CD8-positive, alpha-beta memory T cell (primary cell): Measurements from ENCODE around the gene GADL1. TPM values are rescaled to one million over a fixed set of nuclear protein-coding genes. Genes with fewer than 3 reads are reported as not detected.

Experiments
- CTCF ChIA-PET: fragments of 350-600 bp; sonication (Branson Sonifier 250); formaldehyde crosslinking; loops from one replicate; lab custom pipeline; 2021; ENCODE audit warnings: antibody characterized with exemption; lab: Charles Lee
- POLR2A ChIA-PET: fragments of 350-600 bp; sonication (Branson Sonifier 250); formaldehyde crosslinking; loops from one replicate; lab custom pipeline; 2021; ENCODE audit warnings: antibody characterized with exemption; lab: Charles Lee
- DNase-seq, 5 donors: peaks; one replicate each; pipeline versions ENCODE4 v3.0.0 to v3.0.0-alpha.2; 2020 to 2022; ENCODE audit warnings: mixed read lengths in 1 of 5
- H3K27ac ChIP-seq: one replicate; pipeline ENCODE4 v1.7.0; 2013; ENCODE audit warnings: low read depth, mild to moderate bottlenecking, low read length, moderate library complexity
- H3K27me3 ChIP-seq: 2 replicates; pipeline ENCODE4 v1.7.0; 2013; ENCODE audit warnings: low read length, mild to moderate bottlenecking; ENCODE audit not compliant: insufficient read depth, poor library complexity, severe bottlenecking
- H3K36me3 ChIP-seq: 2 replicates; pipeline ENCODE4 v1.7.0; 2013; ENCODE audit warnings: mild to moderate bottlenecking, low read length, moderate library complexity; ENCODE audit not compliant: insufficient read depth
- H3K4me1 ChIP-seq: 2 replicates; pipeline ENCODE4 v1.7.0; 2013; ENCODE audit warnings: mild to moderate bottlenecking, low read length, moderate library complexity; ENCODE audit not compliant: insufficient read depth
- H3K4me3 ChIP-seq: 2 replicates; pipeline ENCODE4 v1.7.0; 2013; ENCODE audit warnings: mild to moderate bottlenecking, low read length
- H3K9me3 ChIP-seq: 2 replicates; pipeline ENCODE4 v1.7.0; 2013; ENCODE audit warnings: mild to moderate bottlenecking, low read length
- H3K27ac Mint-ChIP-seq, 8 donors: one replicate each; pipeline ENCODE4 v1.8.0; 2020 to 2021; ENCODE audit warnings: mixed read lengths in 8 of 8, mild to moderate bottlenecking in 6 of 8, inconsistent platforms in 3 of 8, moderate library complexity in 3 of 8
- H3K27me3 Mint-ChIP-seq, 2 donors: one replicate each; pipeline ENCODE4 v1.8.0; 2020 to 2021; ENCODE audit warnings: mixed read lengths in 2 of 2, mild to moderate bottlenecking in 1 of 2, moderate library complexity in 1 of 2
- H3K36me3 Mint-ChIP-seq, 3 donors: one replicate each; pipeline ENCODE4 v1.8.0; 2020 to 2021; ENCODE audit warnings: mixed read lengths in 3 of 3, inconsistent platforms in 1 of 3, mild to moderate bottlenecking in 1 of 3
- H3K4me1 Mint-ChIP-seq, 3 donors: one replicate each; pipeline ENCODE4 v1.8.0; 2020 to 2021; ENCODE audit warnings: mixed read lengths in 3 of 3, inconsistent platforms in 1 of 3, mild to moderate bottlenecking in 1 of 3
- H3K4me3 Mint-ChIP-seq, 7 donors: one replicate each; pipeline ENCODE4 v1.8.0; 2020 to 2021; ENCODE audit warnings: mixed read lengths in 7 of 7, mild to moderate bottlenecking in 6 of 7, moderate library complexity in 4 of 7, inconsistent platforms in 2 of 7
- H3K9me3 Mint-ChIP-seq, 5 donors: one replicate each; pipeline ENCODE4 v1.8.0; 2020 to 2022; ENCODE audit warnings: mixed read lengths in 5 of 5, mild to moderate bottlenecking in 3 of 5, moderate library complexity in 2 of 5, inconsistent platforms in 1 of 5
- polyA plus RNA-seq: library from polyadenylated mRNA; unstranded; fragments of 300-500 nt; fragmentation: Illumina TruSeq; gene quantifications from one replicate; pipeline ENCODE4 v1.2.3, GENCODE V29; 2021
- total RNA-seq, 2 experiments: library from RNA; stranded (reverse); gene quantifications; one replicate each; pipeline ENCODE4 v1.2.3, GENCODE V29; 2021

GADL1 gene
- total and polyA plus RNA-seq, 3 experiments from 2014 or later = not detected

- Mint-ChIP-seq H3K27me3 (peaks cover 0 to 4% of the 10 kb centered on the region in 2 donors), H3K4me1 (peaks cover 8 to 13% (median 10%) of the 10 kb centered on the region in 3 donors), H3K36me3 (peaks cover 0 to 2% (median 0%) of the 10 kb centered on the region in 3 donors), H3K27ac (no peak overlapping the region), H3K9me3 (peaks cover 0 to 8% (median 0%) of the 10 kb centered on the region in 5 donors), H3K4me3 (no peak overlapping the region)
- CTCF ChIA-PET = no interaction called here
- DNase-seq = no peak
- Histone ChIP-seq H3K4me3 (no peak overlapping the region), H3K9me3 (no peaks in the 10 kb centered on the region), H3K36me3 (no peaks in the 10 kb centered on the region), H3K27ac (no peak overlapping the region), H3K4me1 (peaks cover 12% of the 10 kb centered on the region), H3K27me3 (no peaks in the 10 kb centered on the region)
- POLR2A ChIA-PET = no interaction called here
These were observed 184.4 kb downstream of the GADL1 start for GRCh38 chr3:30710017-30710416.

GRCh38 chr3:30708472-30708871 is 186.0 kb downstream of the GADL1 start:
- Mint-ChIP-seq H3K9me3 (peaks cover 0 to 4% (median 0%) of the 10 kb centered on the region in 5 donors), H3K36me3 (peaks cover 0 to 2% (median 0%) of the 10 kb centered on the region in 3 donors), H3K27ac (no peak overlapping the region), H3K4me1 (peaks cover 10 to 21% (median 12%) of the 10 kb centered on the region in 3 donors), H3K27me3 (no peaks in the 10 kb centered on the region), H3K4me3 (no peak overlapping the region)
- Histone ChIP-seq H3K4me1 (peaks cover 12% of the 10 kb centered on the region), H3K9me3 (no peaks in the 10 kb centered on the region), H3K27ac (no peak overlapping the region), H3K4me3 (no peak overlapping the region), H3K36me3 (no peaks in the 10 kb centered on the region), H3K27me3 (no peaks in the 10 kb centered on the region)
- ChIA-PET CTCF (no interaction called here), POLR2A (no interaction called here)
- no peak for DNase-seq

GRCh38 chr3:30707825-30708224 is 186.6 kb downstream of the GADL1 start:
- ChIA-PET CTCF (no interaction called here), POLR2A (no interaction called here)
- Mint-ChIP-seq H3K9me3 (peaks cover 0 to 10% (median 0%) of the 10 kb centered on the region in 5 donors), H3K27me3 (no peaks in the 10 kb centered on the region), H3K36me3 (peaks cover 0 to 4% (median 2%) of the 10 kb centered on the region in 3 donors), H3K4me3 (no peak overlapping the region), H3K4me1 (peaks cover 10 to 21% (median 16%) of the 10 kb centered on the region in 3 donors), H3K27ac (no peak overlapping the region)
- H3K4me1 ChIP-seq = peaks cover 12% of the 10 kb centered on the region
- no peaks in the 10 kb centered on the region for H3K27me3 ChIP-seq
- no peaks in the 10 kb centered on the region for H3K9me3 ChIP-seq
- DNase-seq = no peak
- H3K27ac ChIP-seq = no peak overlapping the region
- no peaks in the 10 kb centered on the region for H3K36me3 ChIP-seq
- no peak overlapping the region for H3K4me3 ChIP-seq

GRCh38 chr3:30704931-30705890 is 189.2 kb downstream of the GADL1 start:
- H3K4me1 Mint-ChIP-seq = peaks cover 10 to 32% (median 16%) of the 10 kb centered on the region in 3 donors
- H3K27ac Mint-ChIP-seq = peak overlapping the region in 1 of 8 donors; percentile 87
- peaks cover 0 to 11% (median 0%) of the 10 kb centered on the region in 5 donors for H3K9me3 Mint-ChIP-seq
- no peaks in the 10 kb centered on the region for H3K27me3 Mint-ChIP-seq
- peaks cover 2 to 7% (median 3%) of the 10 kb centered on the region in 3 donors for H3K36me3 Mint-ChIP-seq
- no peak overlapping the region for H3K4me3 Mint-ChIP-seq
- Histone ChIP-seq H3K27ac (no peak overlapping the region), H3K27me3 (no peaks in the 10 kb centered on the region), H3K4me3 (no peak overlapping the region), H3K4me1 (peaks cover 12% of the 10 kb centered on the region), H3K9me3 (no peaks in the 10 kb centered on the region), H3K36me3 (no peaks in the 10 kb centered on the region)
- ChIA-PET CTCF (interaction anchor here (1.2 to 1.6 kb wide), 2 partner anchors 12 to 64 kb away, joined by 3 to 5 read pairs; no protein-coding TSS in a partner anchor), POLR2A (interaction anchor here (0.5 kb wide), 1 partner anchor 11 kb away, joined by 3 read pairs; no protein-coding TSS in a partner anchor)
- DNase-seq = no peak

- H3K4me1 ChIP-seq = no peaks in the 10 kb centered on the region
- no peaks in the 10 kb centered on the region for H3K27me3 ChIP-seq
- no peaks in the 10 kb centered on the region for H3K36me3 ChIP-seq
- CTCF ChIA-PET = interaction anchor here (0.8 to 2.8 kb wide), 2 partner anchors 9 to 504 kb away, joined by 3 to 16 read pairs; no protein-coding TSS in a partner anchor
- H3K9me3 Mint-ChIP-seq = peaks cover 0 to 11% (median 0%) of the 10 kb centered on the region in 5 donors
- POLR2A ChIA-PET = interaction anchor here (0.5 kb wide), 1 partner anchor 99 kb away, joined by 6 read pairs; no protein-coding TSS in a partner anchor
- peaks cover 4 to 19% (median 11%) of the 10 kb centered on the region in 3 donors for H3K4me1 Mint-ChIP-seq
- H3K27ac ChIP-seq = no peak overlapping the region
- peaks cover 3 to 21% (median 5%) of the 10 kb centered on the region in 3 donors for H3K36me3 Mint-ChIP-seq
- no peak for DNase-seq
- H3K4me3 ChIP-seq = no peak overlapping the region
- peak overlapping the region in 3 of 8 donors; percentile 18 to 77 (median 52) for H3K27ac Mint-ChIP-seq
- H3K4me3 Mint-ChIP-seq = no peak overlapping the region
- H3K27me3 Mint-ChIP-seq = no peaks in the 10 kb centered on the region
- H3K9me3 ChIP-seq = no peaks in the 10 kb centered on the region
These were observed 191.5 kb downstream of the GADL1 start for GRCh38 chr3:30702828-30703397.

- no peaks in the 10 kb centered on the region for H3K27me3 Mint-ChIP-seq
- H3K27me3 ChIP-seq = no peaks in the 10 kb centered on the region
- peaks cover 0 to 11% (median 0%) of the 10 kb centered on the region in 5 donors for H3K9me3 Mint-ChIP-seq
- H3K9me3 ChIP-seq = no peaks in the 10 kb centered on the region
- ChIA-PET POLR2A (no interaction called here), CTCF (interaction anchor here (0.8 to 2.8 kb wide), 2 partner anchors 9 to 503 kb away, joined by 3 to 16 read pairs; no protein-coding TSS in a partner anchor)
- H3K27ac ChIP-seq = no peak overlapping the region
- H3K4me1 Mint-ChIP-seq = peaks cover 6 to 20% (median 13%) of the 10 kb centered on the region in 3 donors
- H3K4me3 Mint-ChIP-seq = no peak overlapping the region
- no peaks in the 10 kb centered on the region for H3K4me1 ChIP-seq
- no peak for DNase-seq
- no peak overlapping the region for H3K4me3 ChIP-seq
- H3K36me3 Mint-ChIP-seq = peaks cover 3 to 28% (median 6%) of the 10 kb centered on the region in 3 donors
- no peaks in the 10 kb centered on the region for H3K36me3 ChIP-seq
- peak overlapping the region in 3 of 8 donors; percentile 8 to 29 (median 9) for H3K27ac Mint-ChIP-seq
These were observed 192.2 kb downstream of the GADL1 start for GRCh38 chr3:30702038-30702827.

- Mint-ChIP-seq H3K4me3 (no peak overlapping the region), H3K27ac (no peak overlapping the region), H3K9me3 (peaks cover 0 to 6% (median 0%) of the 10 kb centered on the region in 5 donors), H3K4me1 (peaks cover 18 to 28% (median 19%) of the 10 kb centered on the region in 3 donors), H3K27me3 (no peaks in the 10 kb centered on the region), H3K36me3 (peaks cover 3 to 42% (median 13%) of the 10 kb centered on the region in 3 donors)
- Histone ChIP-seq H3K27me3 (no peaks in the 10 kb centered on the region), H3K4me1 (no peaks in the 10 kb centered on the region), H3K9me3 (no peaks in the 10 kb centered on the region), H3K36me3 (no peaks in the 10 kb centered on the region), H3K4me3 (no peak overlapping the region), H3K27ac (no peak overlapping the region)
- no peak for DNase-seq
- ChIA-PET POLR2A (no interaction called here), CTCF (no interaction called here)
These were observed 193.6 kb downstream of the GADL1 start for GRCh38 chr3:30700702-30701321.
